Measurements from ENCODE around the gene ARSH.

- no peak for TF ChIP-seq CTCF (IDR thresholded peaks at IDR 0.05)
- TF ChIP-seq POLR2A (IDR thresholded peaks at IDR 0.05), result no peak
- TF ChIP-seq EP300 (IDR thresholded peaks at IDR 0.05; ENCODE audit: low read depth), result no peak
- TF ChIP-seq POLR2AphosphoS5 (IDR thresholded peaks at IDR 0.05), result no peak
Observed at GRCh38 chrX:2965965-2966364, 40.4 kb upstream of the ARSH start.
